GM12878 (cell line): ENCODE measurements around the gene CDH4. TPM values are rescaled to one million over a fixed set of nuclear protein-coding genes. Genes with fewer than 3 reads are reported as not detected.

Experiments used
- ATAC-seq: fragments of 200-7000 bp; cut with Tn5 transposase; 3 replicates; pipeline ENCODE4 v1.9.1; 2020; ENCODE audit warnings: mild to moderate bottlenecking, moderate library complexity
- BruUV-seq: library from RNA; stranded (reverse); fragments of 400-500 nt; replicated peaks from 2 replicates; lab custom pipeline; 2021; lab: Mats Ljungman, UMichigan
- CTCF ChIA-PET: fragments of 300-600 bp; sonication (Branson Sonifier 250); formaldehyde crosslinking; extraction: SDS; loops from one replicate; lab custom pipeline; 2021; ENCODE audit warnings: inconsistent platforms; lab: Yijun Ruan, JAX
- POLR2A ChIA-PET: fragments of 350-600 bp; formaldehyde crosslinking; extraction: SDS; loops from one replicate; lab custom pipeline; 2021; ENCODE audit warnings: inconsistent platforms; lab: Charles Lee
- RAD21 ChIA-PET: fragments of 300-600 bp; sonication (Branson Sonifier 250); formaldehyde crosslinking; loops from one replicate; lab custom pipeline; 2023; ENCODE audit warnings: antibody characterized with exemption; ENCODE audit not compliant: unreplicated experiment; lab: Charles Lee
- SMC1A ChIA-PET: fragments of 300-600 bp; sonication (Branson Sonifier 250); formaldehyde crosslinking; loops from one replicate; lab custom pipeline; 2023; ENCODE audit not compliant: unreplicated experiment, uncharacterized antibody; lab: Charles Lee
- DNase-seq: peaks from one replicate; pipeline ENCODE4 v3.0.0-alpha.2; 2011; ENCODE audit warnings: low read depth, low spot score
- FAIRE-seq: peaks from 3 replicates; lab custom pipeline; 2011; peaks lifted over from hg19 to GRCh38; lab: Jason Lieb, UNC
- H2AFZ ChIP-seq: 2 replicates; pipeline ENCODE4 v1.6.0; 2011; ENCODE audit warnings: low read depth, low read length, control low read depth; ENCODE audit not compliant: control insufficient read depth
- H3K27ac ChIP-seq: 2 replicates; pipeline ENCODE4 v1.5.1; 2011; ENCODE audit warnings: control low read depth; ENCODE audit not compliant: control insufficient read depth, insufficient read depth
- H3K27me3 ChIP-seq, 2 experiments: replicated peaks in 1 of 2; 2 replicates each; pipeline versions ENCODE4 v1.6.0 to v1.6.1; 2011; ENCODE audit warnings: low read length in 1 of 2; ENCODE audit not compliant: control insufficient read depth in 2 of 2, insufficient read depth in 2 of 2
- H3K36me3 ChIP-seq, 2 experiments: 2 replicates each; pipeline ENCODE4 v1.5.1; 2011; ENCODE audit warnings: low read length in 1 of 2; ENCODE audit not compliant: control insufficient read depth in 2 of 2, insufficient read depth in 2 of 2
- H3K4me1 ChIP-seq: 2 replicates; pipeline ENCODE4 v1.6.1; 2011; ENCODE audit warnings: mild to moderate bottlenecking, low read length, moderate library complexity, mixed read lengths; ENCODE audit not compliant: control insufficient read depth, insufficient read depth
- H3K4me2 ChIP-seq: 2 replicates; pipeline ENCODE4 v1.6.0; 2011; ENCODE audit warnings: control low read depth; ENCODE audit not compliant: control insufficient read depth, insufficient read depth
- H3K4me3 ChIP-seq: fragments of 200-600 bp; sonication (generic); 2 replicates; pipeline ENCODE4 v1.5.1; 2016
- H3K79me2 ChIP-seq: 2 replicates; pipeline ENCODE4 v1.6.0; 2011; ENCODE audit warnings: low read length; ENCODE audit not compliant: control insufficient read depth, insufficient read depth
- H3K9ac ChIP-seq: 2 replicates; pipeline ENCODE4 v1.8.0; 2011; ENCODE audit warnings: low read length, control low read depth, mixed read lengths; ENCODE audit not compliant: control insufficient read depth, insufficient read depth
- H3K9me3 ChIP-seq: replicated peaks from 3 replicates; pipeline ENCODE4 v1.5.1; 2011; ENCODE audit warnings: mild to moderate bottlenecking, low read length; ENCODE audit not compliant: control insufficient read depth, insufficient read depth
- H4K20me1 ChIP-seq: 2 replicates; pipeline ENCODE4 v1.6.0; 2011; ENCODE audit not compliant: control insufficient read depth, insufficient read depth
- CHD1 ChIP-seq: IDR thresholded peaks from 2 replicates; pipeline ENCODE4 v1.6.1; 2012; ENCODE audit warnings: low read depth, low read length, improper control_type of control experiment
- ESRRA ChIP-seq: IDR thresholded peaks from 2 replicates; pipeline ENCODE4 v1.6.1; 2012; ENCODE audit warnings: mild to moderate bottlenecking, low read length, improper control_type of control experiment
- ETV6 ChIP-seq, 2 experiments: fragments of 450-650 bp in 1 of 2; IDR thresholded peaks in 1 of 2; conservative IDR thresholded peaks in 1 of 2; 2 replicates each; pipeline ENCODE4 v1.6.1; 2014; ENCODE audit warnings: antibody characterized with exemption in 1 of 2, borderline replicate concordance in 1 of 2, low read depth in 1 of 2, mild to moderate bottlenecking in 1 of 2, moderate library complexity in 1 of 2
- HDAC6 ChIP-seq: fragments of 200-600 bp; sonication (generic); IDR thresholded peaks from one replicate; pipeline ENCODE4 v1.8.0; 2017; ENCODE audit warnings: antibody characterized with exemption; ENCODE audit not compliant: unreplicated experiment
- MLLT1 ChIP-seq: fragments of 450-650 bp; IDR thresholded peaks from 2 replicates; pipeline ENCODE4 v1.6.1; 2016; ENCODE audit warnings: mild to moderate bottlenecking
- MTA2 ChIP-seq: fragments of 450-650 bp; IDR thresholded peaks from 2 replicates; pipeline ENCODE4 v1.6.1; 2016; ENCODE audit warnings: low read depth, mild to moderate bottlenecking, moderate library complexity
- MYC ChIP-seq: IDR thresholded peaks from 2 replicates; pipeline ENCODE4 v1.6.1; 2011; ENCODE audit warnings: mild to moderate bottlenecking, low read length, moderate library complexity, inconsistent platforms; ENCODE audit not compliant: insufficient read depth, insufficient replicate concordance, insufficient read length, severe bottlenecking
- POLR2AphosphoS2 ChIP-seq: IDR thresholded peaks from 2 replicates; pipeline ENCODE4 v1.6.1; 2011; ENCODE audit warnings: low read depth, mild to moderate bottlenecking, low read length, improper control_type of control experiment, moderate library complexity
- RBBP5 ChIP-seq: fragments of 200-600 bp; sonication (generic); conservative IDR thresholded peaks from 2 replicates; pipeline ENCODE4 v1.6.1; 2016
- SP1 ChIP-seq: IDR thresholded peaks from one replicate; pipeline ENCODE4 v1.6.1; 2011; ENCODE audit warnings: low read depth, low read length
- SPI1 ChIP-seq: IDR thresholded peaks from 2 replicates; pipeline ENCODE4 v1.6.1; 2011; ENCODE audit warnings: low read depth, mild to moderate bottlenecking, low read length, moderate library complexity, borderline replicate concordance; ENCODE audit not compliant: insufficient read depth
- SREBF1 ChIP-seq: IDR thresholded peaks from 2 replicates; pipeline ENCODE4 v1.6.1; 2012; ENCODE audit warnings: mild to moderate bottlenecking, low read length
- ZNF217 ChIP-seq: fragments of 450-650 bp; IDR thresholded peaks from 2 replicates; pipeline ENCODE4 v1.6.1; 2017; ENCODE audit warnings: antibody characterized with exemption, mild to moderate bottlenecking
- ZNF274 ChIP-seq: IDR thresholded peaks from one replicate; pipeline ENCODE4 v1.8.0; 2011; ENCODE audit not compliant: insufficient read length, insufficient read depth
- WGBS: methylation state at CpG from one replicate; pipeline ENCODE4 v1.1.6; 2016; ENCODE audit warnings: low lambda C conversion rate; ENCODE audit not compliant: insufficient replicate concordance, insufficient coverage; ENCODE audit errors: missing lambda C conversion rate; 5-methylcytosine and 5-hydroxymethylcytosine counted together
- in situ Hi-C: fragments of 300-500 bp; cut with MboI; formaldehyde crosslinking; loops from 9 replicates; pipeline ENCODE4 v1.14.3; 2018; ENCODE audit warnings: mixed read lengths
- intact Hi-C: fragments of 100-400 bp; cut with micrococcal nuclease; formaldehyde crosslinking; loops from one replicate; pipeline ENCODE4 v1.14.2; 2022; ENCODE audit not compliant: unreplicated experiment
- polyA plus RNA-seq, 11 experiments: library from polyadenylated mRNA; depleted of rRNA in 4 of 11; unstranded in 6 of 11; stranded (reverse) in 5 of 11; fragments of >200 nt; fragmentation: Nextera tagmentation in 4 of 11; fragmentation: Illumina TruSeq in 1 of 11; extraction: Ambion mirVana in 4 of 11; extraction: Trizol in 1 of 11; gene quantifications; 1 replicate in 1 of 11; 2 replicates in 10 of 11; pipeline versions ENCODE4 v1.2.1 to v1.2.3, GENCODE V29; 2011 to 2016; ENCODE audit warnings: inconsistent platforms in 2 of 11, missing spikeins in 2 of 11, low read depth in 1 of 11
- total RNA-seq, 4 experiments: library from RNA; depleted of rRNA in 3 of 4; stranded (reverse); fragments of >200 nt in 3 of 4; fragmentation: Illumina TruSeq in 1 of 4; extraction: Trizol in 1 of 4; gene quantifications; 2 replicates each; pipeline versions ENCODE4 v1.2.1 to v1.2.3, GENCODE V29; 2013 to 2021
- TF ChIP-seq, protein P1 (sequence below): fragments of 450-650 bp; IDR thresholded peaks from 2 replicates; pipeline ENCODE4 v1.6.1; 2014; ENCODE audit warnings: mild to moderate bottlenecking
- TF ChIP-seq, protein P2 (sequence below): IDR thresholded peaks from 2 replicates; pipeline ENCODE4 v1.6.1; 2011; ENCODE audit warnings: low read depth, mild to moderate bottlenecking, low read length, moderate library complexity, borderline replicate concordance; ENCODE audit errors: extremely low read depth

CDH4 gene
- total and polyA plus RNA-seq, 10 of the 15 experiments (the other 5 are each of a cell fraction or from before 2014, with no cell fraction given), result not detected

DNA sequence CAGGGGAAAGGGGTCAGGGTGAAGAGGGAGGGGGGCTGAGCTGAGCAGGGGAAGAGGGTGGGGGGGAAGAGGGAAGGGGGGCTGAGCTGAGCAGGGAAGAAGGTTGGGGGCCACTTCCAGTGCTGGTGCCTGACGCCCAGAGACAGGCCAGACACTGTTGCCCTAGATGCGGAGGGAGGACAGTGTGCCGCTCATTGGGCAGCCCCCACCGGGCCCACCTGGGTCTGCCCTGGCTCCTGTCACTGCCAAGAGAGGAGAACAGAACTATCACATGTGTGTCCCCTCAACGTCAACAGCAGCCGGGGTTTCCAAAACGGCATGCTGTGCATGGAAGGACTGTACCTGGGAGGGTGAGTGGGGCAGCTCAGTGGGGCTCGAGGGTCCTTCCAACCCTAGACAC is 342.1 kb downstream of the CDH4 start:
- H3K9me3 ChIP-seq, result peaks cover 4% of the 10 kb centered on the region; the same call in 1 of the 3 replicates
- no peaks in the 10 kb centered on the region for H4K20me1 ChIP-seq
- ChIA-PET CTCF (no interaction called here), POLR2A (no interaction called here), RAD21 (no interaction called here), SMC1A (no interaction called here)
- FAIRE-seq, result no peak
- H3K27ac ChIP-seq, result no peak overlapping the region
- in situ Hi-C loops (no loop called here), intact Hi-C loops (no loop called here)
- 42% methylated on average over 8 of the region's 8 CpGs for WGBS
- H3K79me2 ChIP-seq, result no peaks in the 10 kb centered on the region
- ATAC-seq, result no peak
- H2AFZ ChIP-seq, result no peak overlapping the region
- no peak overlapping the region for H3K4me2 ChIP-seq
- no peaks in the 10 kb centered on the region for H3K27me3 ChIP-seq
- no peak overlapping the region for H3K4me3 ChIP-seq
- H3K4me1 ChIP-seq, result no peaks in the 10 kb centered on the region
- no TSS peak for BruUV-seq
- no peaks in the 10 kb centered on the region for H3K36me3 ChIP-seq
- TF ChIP-seq HDAC6, result no peak
- TF ChIP-seq MLLT1, result no peak
- no peak for DNase-seq
- no peak overlapping the region for H3K9ac ChIP-seq

- DNase-seq (no peak), ATAC-seq (no peak), FAIRE-seq (no peak)
- no peaks in the 10 kb centered on the region for H4K20me1 ChIP-seq
- no peak overlapping the region for H3K4me2 ChIP-seq
- POLR2A ChIA-PET, result no interaction called here
- peaks cover 4% of the 10 kb centered on the region; the same call in 1 of the 3 replicates for H3K9me3 ChIP-seq
- no peak overlapping the region for H2AFZ ChIP-seq
- in situ Hi-C loops, result no loop called here
- WGBS, result 47% methylated on average over 13 of the region's 13 CpGs
- H3K4me1 ChIP-seq, result no peaks in the 10 kb centered on the region
- no peaks in the 10 kb centered on the region for H3K36me3 ChIP-seq
- H3K9ac ChIP-seq, result no peak overlapping the region
- H3K4me3 ChIP-seq, result no peak overlapping the region
- CTCF ChIA-PET, result no interaction called here
- RAD21 ChIA-PET, result no interaction called here
- H3K79me2 ChIP-seq, result no peaks in the 10 kb centered on the region
- H3K27ac ChIP-seq, result no peak overlapping the region
- H3K27me3 ChIP-seq, result no peaks in the 10 kb centered on the region
- intact Hi-C loops, result no loop called here
- SMC1A ChIA-PET, result no interaction called here
- BruUV-seq, result no TSS peak
- TF ChIP-seq ETV6 (conservative IDR thresholded peaks at IDR 0.05 in 1 of 2, IDR thresholded peaks at IDR 0.05 in 1 of 2; ENCODE audit: borderline replicate concordance in 1 of 2, low read depth in 1 of 2) (no peak), MYC (no peak), POLR2AphosphoS2 (no peak), SREBF1 (no peak), CHD1 (no peak), ZNF217 (no peak), SP1 (no peak), RBBP5 (no peak), ESRRA (no peak), ZNF274 (no peak), SPI1 (no peak), MTA2 (no peak)
- TF ChIP-seq, protein P1, sequence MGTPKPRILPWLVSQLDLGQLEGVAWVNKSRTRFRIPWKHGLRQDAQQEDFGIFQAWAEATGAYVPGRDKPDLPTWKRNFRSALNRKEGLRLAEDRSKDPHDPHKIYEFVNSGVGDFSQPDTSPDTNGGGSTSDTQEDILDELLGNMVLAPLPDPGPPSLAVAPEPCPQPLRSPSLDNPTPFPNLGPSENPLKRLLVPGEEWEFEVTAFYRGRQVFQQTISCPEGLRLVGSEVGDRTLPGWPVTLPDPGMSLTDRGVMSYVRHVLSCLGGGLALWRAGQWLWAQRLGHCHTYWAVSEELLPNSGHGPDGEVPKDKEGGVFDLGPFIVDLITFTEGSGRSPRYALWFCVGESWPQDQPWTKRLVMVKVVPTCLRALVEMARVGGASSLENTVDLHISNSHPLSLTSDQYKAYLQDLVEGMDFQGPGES, result no peak
- TF ChIP-seq, protein P2, sequence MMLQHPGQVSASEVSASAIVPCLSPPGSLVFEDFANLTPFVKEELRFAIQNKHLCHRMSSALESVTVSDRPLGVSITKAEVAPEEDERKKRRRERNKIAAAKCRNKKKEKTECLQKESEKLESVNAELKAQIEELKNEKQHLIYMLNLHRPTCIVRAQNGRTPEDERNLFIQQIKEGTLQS, result no peak
Measured at GRCh38 chr20:61595216-61595615, 343.2 kb downstream of the CDH4 start.
